Measurements from ENCODE around the gene ARF1.

DNA sequence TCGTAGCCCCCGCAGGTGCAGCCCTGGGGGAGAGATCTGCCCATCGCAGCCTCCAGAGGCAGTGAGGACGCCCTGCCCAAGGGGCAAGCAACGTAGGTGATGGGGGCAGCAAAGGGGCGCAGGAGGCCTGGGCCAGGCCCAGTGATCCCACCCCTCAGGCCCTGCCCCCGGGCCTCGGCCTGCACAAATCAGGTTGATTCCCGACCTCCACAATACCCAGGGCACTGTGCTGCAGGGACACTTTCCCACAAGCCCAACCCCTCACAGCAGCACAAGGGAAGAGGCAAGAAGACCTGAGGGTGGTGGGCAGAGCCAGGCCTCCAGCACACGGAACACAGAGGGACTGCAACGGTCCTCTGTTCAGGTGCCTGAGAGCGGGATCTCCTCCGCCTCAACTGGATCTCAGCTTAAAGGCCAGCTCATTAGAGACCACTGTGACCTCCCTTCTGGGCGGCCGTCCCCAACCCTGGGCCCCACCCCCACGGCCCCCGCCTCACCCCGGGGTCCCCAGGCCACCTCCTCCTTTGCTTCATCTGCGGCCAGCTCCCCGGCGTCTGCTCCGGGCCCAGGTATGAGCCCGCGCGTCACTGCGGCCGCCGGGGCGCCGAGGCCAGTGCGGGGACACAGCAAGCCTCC is 812 bp upstream of the ARF1 start:
- TF ChIP-seq, protein P1, sequence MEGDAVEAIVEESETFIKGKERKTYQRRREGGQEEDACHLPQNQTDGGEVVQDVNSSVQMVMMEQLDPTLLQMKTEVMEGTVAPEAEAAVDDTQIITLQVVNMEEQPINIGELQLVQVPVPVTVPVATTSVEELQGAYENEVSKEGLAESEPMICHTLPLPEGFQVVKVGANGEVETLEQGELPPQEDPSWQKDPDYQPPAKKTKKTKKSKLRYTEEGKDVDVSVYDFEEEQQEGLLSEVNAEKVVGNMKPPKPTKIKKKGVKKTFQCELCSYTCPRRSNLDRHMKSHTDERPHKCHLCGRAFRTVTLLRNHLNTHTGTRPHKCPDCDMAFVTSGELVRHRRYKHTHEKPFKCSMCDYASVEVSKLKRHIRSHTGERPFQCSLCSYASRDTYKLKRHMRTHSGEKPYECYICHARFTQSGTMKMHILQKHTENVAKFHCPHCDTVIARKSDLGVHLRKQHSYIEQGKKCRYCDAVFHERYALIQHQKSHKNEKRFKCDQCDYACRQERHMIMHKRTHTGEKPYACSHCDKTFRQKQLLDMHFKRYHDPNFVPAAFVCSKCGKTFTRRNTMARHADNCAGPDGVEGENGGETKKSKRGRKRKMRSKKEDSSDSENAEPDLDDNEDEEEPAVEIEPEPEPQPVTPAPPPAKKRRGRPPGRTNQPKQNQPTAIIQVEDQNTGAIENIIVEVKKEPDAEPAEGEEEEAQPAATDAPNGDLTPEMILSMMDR (IDR thresholded peaks at IDR 0.05; ENCODE audit: poor library complexity) = no peak
- no peak for TF ChIP-seq EZH2 (IDR thresholded peaks at IDR 0.05; ENCODE audit: borderline replicate concordance)
- TF ChIP-seq EZH2phosphoT487 (IDR thresholded peaks at IDR 0.05; ENCODE audit: low read depth, severe bottlenecking, unreplicated experiment) = no peak
